HG03108 (cell line): ENCODE measurements around the gene RNF14.

Experiments
- ATAC-seq: cut with Tn5 transposase; IDR thresholded peaks from one replicate; pipeline ENCODE4 v1.9.1; 2021; ENCODE audit warnings: moderate library complexity; ENCODE audit not compliant: unreplicated experiment

Gene RNF14

DNA sequence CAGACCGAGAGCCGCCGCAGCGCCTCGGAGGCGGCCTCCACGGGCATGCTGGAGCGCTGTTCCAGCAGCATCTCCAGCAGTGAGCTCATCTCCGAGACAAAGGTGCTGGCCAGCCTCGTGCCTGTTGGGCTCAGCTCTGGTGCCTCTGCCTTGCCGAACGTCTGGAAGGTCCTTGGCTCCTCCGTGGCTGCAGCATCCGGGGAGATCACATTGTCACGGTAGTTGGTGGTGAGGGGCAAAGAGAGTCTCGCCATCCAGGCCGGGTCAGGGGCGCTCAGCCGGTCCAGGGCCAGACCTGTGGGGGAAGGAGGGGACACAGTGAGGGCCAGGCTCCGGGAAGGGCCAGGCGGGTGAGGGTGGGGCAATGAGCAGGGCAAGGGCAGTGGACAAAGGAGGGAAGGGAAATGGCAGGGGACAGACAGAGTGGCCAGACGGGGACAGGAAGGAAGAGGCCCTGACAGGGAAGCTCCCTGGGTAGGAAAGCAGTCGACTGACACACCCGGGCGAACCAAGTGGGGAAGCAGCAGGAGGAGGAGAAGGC lies 23.3 kb upstream of the RNF14 start:
- ATAC-seq, result no peak

GRCh38 chr5:141947316-141947715 lies 21.6 kb upstream of the RNF14 start:
- no peak for ATAC-seq

DNA sequence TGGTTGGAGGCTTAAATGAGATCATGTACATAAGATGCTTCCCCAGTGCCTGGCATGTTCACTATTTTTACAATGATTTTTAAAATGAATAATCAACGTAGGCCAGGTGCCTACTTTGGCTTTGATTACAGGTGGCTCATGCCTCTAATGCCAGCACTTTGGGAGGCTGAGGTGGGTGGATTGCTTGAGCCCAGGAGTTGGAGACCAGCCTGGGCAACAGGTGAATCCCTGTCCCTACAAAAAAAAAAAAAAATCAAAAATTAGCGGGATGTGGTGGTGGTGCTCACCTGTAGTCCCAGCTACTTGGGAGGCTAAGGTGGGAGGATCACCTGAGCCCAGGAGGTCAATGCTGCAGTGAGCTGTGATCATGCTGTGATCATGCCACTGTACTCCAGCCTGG lies 20.1 kb upstream of the RNF14 start:
- no peak for ATAC-seq

DNA sequence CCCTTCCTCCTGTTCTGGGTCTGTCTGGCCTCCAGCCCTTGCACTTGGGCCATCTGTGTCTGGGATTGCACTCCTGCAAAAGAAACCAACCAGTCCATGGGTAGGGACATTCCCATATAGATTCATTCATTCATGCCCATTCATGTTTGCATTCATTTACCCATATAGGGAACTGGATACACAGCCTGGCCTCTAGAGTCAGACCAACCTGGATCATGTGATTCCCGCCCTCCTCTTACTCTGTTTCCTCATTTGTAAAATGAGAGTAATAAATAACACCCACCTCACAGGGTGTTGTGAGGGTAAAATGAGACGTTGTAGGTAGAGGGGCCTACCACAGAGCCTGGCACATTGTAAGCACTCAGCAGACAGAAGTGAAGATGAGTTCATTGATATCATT lies 19.4 kb upstream of the RNF14 start:
- no peak for ATAC-seq

- ATAC-seq, result no peak
Measured at GRCh38 chr5:141950207-141951005, 18.5 kb upstream of the RNF14 start.

DNA sequence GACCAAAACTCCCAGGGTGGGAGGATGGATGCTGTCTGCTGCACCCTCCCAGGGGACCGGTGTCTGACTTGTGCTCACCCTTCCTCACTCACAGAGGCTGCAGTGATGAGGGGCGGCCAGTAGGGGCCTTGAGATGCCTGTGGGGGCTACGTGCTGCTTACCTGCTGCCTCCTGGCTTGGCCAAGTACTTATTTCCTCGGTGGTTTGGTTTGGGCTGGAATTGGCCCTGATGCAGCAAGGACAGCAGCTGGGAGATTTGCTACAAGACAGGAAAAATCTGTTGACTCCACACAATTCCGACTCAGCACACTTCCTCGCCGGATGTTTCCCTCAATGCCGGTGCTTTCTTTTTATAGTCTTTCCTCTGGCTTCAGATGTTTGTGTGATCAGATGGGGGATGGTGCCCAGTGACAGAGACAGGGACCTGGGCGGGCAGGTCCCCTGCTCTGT lies 17.5 kb upstream of the RNF14 start:
- ATAC-seq, result no peak

GRCh38 chr5:141952020-141952419 lies 16.9 kb upstream of the RNF14 start:
- no peak for ATAC-seq

DNA sequence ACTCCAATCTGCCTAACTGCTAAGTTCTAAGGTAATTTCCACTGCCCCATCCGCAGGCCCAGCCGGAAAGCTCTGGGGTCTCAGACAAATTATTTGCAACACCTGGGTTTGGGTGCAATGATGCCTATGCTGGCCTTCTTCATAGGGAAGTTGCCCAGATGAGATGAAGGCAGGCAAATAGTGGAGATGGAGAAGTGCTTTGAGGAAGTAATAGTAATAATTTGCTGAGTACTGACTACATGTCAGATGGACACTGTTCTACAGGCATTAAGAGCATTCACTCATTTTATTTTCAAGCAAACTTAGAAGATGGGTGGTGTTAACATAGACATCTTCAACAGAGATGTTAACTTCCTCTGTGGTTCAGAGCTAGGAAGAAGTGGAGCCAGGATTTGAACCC lies 14.7 kb upstream of the RNF14 start:
- no peak for ATAC-seq

- ATAC-seq, result no peak
Measured at GRCh38 chr5:141957367-141957996, 11.4 kb upstream of the RNF14 start.

GRCh38 chr5:141958113-141958512 lies 10.8 kb upstream of the RNF14 start, which contains the start of gene PCDH12:
Gene PCDH12, minus strand, starts transcription at chr5:141958202. Its CDS starts 351 bp downstream, at chr5:141957851.
- no peak for ATAC-seq

DNA sequence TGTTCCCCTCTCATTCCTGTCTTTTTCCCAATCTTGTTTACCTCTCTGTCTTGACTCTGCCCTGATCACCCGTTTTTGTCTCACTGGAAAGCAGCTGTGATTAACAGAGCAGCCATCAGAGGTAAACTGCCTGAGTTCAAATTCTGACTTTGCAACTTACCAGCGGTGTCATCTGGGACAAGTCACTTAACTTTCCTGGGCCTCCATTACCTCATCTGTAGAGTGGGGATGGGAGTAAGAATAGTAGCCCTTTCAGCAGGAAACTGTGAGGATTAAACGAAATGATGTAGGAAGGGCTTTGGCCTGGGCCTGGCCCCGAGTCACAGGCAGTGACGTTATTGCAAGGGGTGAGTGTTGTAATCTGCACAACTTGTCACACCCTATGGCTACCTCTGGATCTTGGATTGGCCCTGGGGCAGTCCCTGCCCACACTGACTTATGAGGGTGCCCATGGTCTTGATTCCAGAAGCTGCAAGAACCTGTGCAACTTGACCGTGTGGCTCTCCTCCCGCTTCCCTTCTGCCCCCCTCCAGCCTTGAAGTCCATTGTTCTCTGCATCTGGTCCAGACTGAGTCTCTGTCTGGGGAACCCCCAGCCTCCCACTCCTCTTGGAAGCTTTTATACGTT lies 10.2 kb upstream of the RNF14 start:
- no peak for ATAC-seq

DNA sequence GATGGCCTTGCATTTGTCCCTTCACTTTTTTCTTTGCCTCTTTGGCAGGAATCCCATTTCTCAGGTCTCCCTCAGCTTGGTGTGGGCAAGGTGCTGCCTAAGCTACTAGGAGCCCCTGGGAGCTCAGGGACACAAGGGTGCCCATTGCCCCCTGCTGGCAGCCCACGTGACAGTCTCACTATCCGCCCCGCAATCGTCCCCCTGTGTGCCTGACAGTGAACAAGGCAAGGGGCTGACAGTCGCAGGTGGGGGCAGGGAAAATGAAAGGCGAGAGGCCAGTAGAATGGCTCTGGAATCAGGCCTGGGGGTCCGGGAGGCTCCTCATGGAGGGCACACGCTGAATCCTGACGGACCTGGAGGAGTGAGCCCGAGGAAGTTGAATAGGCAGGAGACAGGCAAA lies 8.9 kb upstream of the RNF14 start:
- no peak for ATAC-seq

GRCh38 chr5:141960449-141961323 lies 8.2 kb upstream of the RNF14 start:
- ATAC-seq, result peak; percentile 66

DNA sequence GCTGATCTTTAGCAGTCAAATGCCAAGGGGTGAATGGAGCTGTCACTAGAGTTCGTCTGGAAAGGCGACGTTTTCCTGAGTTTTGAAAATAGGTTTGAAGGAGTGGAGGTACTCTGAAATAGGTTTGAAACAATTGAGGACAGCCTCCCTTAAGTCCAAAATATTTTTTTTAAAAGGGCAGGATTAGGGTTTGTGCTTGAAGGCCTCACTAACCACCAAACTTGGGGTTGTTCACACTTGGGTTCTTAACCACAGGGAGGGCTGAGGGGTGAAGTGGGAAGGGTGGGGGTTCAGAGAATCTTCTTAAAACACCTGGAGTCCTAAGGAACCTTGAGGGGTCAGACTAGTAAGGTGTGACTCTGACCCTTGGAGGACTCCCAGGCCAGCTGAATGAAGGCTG lies 7.4 kb upstream of the RNF14 start:
- no peak for ATAC-seq

- no peak for ATAC-seq
Measured at GRCh38 chr5:141963701-141964100, 5.2 kb upstream of the RNF14 start.

- no peak for ATAC-seq
Measured at GRCh38 chr5:141965071-141965470, 3.8 kb upstream of the RNF14 start.

DNA sequence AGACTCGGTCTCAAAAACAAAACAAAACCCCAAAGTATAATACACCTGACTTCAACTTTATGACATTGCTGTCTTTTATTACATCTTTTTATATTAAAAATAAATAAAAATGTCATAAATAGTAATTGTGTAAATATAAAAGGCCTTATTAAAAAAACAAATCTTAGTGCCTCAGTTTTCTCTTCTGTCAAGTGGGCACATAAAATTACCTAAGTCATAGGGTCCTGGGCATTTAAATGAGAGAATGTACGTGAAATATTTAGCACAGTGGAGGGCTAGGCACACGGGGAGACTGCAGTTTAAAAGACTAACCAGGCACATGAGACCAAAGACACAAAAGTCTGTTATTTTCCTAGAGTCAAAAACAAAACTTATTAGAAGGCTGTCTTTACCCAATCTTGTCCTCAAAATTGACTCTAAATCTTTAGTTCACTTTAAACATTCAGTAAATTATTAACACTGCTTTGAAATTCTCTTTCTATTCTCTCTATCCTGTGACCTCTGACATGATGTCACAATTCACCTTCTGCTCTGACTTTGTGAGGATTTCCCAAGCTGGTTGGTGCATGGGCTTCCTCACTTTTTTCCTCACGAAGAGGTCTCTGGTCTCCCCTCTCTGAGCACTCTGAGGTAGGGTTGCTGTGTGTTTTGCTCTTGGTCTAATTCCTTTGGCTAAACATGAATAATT lies 2.5 kb upstream of the RNF14 start:
- ATAC-seq, result no peak

DNA sequence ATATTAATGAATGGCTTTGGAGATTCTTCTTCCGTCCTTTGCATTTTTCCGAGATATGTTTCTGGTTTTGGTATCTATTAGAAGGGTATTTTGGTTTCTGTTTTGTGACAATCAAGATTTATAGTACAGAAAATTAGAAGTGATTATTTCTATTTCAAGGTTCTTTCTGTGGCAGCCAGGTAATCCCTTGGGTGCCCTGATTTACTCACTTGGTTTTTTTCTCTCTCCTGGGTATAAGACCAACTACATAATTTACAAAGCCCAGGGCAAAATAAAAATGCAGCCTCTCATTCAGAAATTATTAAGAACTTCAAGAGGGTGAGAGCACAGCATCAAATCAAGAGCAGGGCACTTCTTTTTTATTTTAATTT lies 2.0 kb upstream of the RNF14 start:
- ATAC-seq, result no peak

- ATAC-seq, result peak; percentile 49
Measured at GRCh38 chr5:141969783-141970771, 1.2 kb downstream of the RNF14 start.
